HG03342 (cell line): ENCODE data around the gene PRELID1.
"Not testable (repeated sequence)": the region's sequence is repeated elsewhere in the genome, so short reads cannot be mapped to it uniquely, and the experiment has no call there.

ENCODE experiments used
- ATAC-seq: cut with Tn5 transposase; IDR thresholded peaks from one replicate; pipeline ENCODE4 v1.9.1; 2021; ENCODE audit warnings: mild to moderate bottlenecking, moderate library complexity; ENCODE audit not compliant: unreplicated experiment

PRELID1 gene

GRCh38 chr5:177299697-177300096 is 3.9 kb upstream of the PRELID1 start:
- ATAC-seq = no peak

DNA sequence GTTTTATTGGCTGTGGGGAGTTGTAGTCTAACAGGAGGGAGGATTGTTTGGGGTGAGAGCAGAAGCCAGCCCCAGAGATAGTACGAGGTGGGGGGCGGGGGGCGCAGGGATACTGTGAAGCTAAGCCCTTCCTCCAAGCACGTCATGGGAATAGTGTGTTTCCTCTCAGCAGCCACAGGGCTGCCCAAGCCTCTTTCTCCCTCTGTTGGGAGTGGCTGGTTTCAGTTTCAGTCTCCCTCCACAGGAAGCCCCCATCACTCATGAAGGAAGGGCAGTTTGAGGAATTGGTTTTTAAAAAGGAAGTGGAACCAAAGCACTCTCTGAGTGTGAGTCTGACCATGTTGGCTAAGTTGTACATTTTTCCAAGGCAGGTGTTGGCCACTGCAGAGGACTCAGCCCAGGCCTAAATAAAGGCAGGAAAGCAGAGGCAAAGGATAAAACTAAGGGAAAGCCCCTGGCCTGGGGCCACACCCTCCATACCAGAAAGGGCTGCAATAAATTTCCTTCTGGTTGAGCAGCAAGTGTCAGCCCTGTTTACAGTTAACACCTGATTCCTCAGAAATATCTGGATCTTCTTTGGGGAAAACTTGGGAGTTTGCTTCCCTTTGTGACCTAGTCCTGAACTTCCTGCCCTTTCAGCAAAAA is 3.2 kb upstream of the PRELID1 start:
- ATAC-seq = peak; percentile 41

- no peak for ATAC-seq
Measured at GRCh38 chr5:177300951-177301350, 2.6 kb upstream of the PRELID1 start.

DNA sequence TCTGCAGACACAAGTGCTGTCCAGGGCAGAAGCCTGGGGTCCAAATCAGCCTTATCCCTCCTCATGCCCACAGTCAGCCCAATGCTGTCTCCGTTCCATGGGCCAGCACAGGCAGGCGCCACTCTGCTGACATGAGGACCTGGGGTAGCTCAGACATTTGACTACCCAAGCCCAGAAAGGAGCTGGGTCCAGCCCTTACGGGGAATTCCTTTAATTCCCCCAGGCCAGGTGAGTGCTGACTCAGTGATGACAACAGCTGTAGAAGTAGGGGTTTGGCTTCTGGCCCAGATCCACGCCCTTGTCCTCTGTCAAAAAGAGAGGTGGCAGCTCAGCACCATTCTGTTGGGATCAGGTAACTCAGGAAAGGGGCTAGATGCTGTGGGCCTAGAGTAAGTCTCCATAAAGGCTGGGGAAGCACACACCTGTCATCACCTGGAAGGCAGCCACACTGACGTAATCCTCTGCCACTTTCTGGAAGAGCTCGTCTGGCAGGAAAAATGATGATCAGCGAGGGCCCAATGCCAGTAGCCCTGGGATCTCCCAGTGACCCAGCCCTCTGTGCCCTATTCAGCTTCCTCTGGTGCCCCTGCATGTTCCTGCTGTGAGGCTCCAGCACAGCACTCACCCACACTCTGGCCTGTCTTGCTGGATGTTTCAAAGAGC is 2.0 kb upstream of the PRELID1 start:
- ATAC-seq = no peak

- ATAC-seq = no peak
Measured at GRCh38 chr5:177302354-177303110, 1.1 kb upstream of the PRELID1 start.

- ATAC-seq = no peak
Measured at GRCh38 chr5:177303925-177304391, 359 bp downstream of the PRELID1 start.

- no peak for ATAC-seq
Measured at GRCh38 chr5:177304392-177305119, 957 bp downstream of the PRELID1 start.

- not testable (repeated sequence) for ATAC-seq
Measured at GRCh38 chr5:177306103-177306640, 2.6 kb downstream of the PRELID1 start.

DNA sequence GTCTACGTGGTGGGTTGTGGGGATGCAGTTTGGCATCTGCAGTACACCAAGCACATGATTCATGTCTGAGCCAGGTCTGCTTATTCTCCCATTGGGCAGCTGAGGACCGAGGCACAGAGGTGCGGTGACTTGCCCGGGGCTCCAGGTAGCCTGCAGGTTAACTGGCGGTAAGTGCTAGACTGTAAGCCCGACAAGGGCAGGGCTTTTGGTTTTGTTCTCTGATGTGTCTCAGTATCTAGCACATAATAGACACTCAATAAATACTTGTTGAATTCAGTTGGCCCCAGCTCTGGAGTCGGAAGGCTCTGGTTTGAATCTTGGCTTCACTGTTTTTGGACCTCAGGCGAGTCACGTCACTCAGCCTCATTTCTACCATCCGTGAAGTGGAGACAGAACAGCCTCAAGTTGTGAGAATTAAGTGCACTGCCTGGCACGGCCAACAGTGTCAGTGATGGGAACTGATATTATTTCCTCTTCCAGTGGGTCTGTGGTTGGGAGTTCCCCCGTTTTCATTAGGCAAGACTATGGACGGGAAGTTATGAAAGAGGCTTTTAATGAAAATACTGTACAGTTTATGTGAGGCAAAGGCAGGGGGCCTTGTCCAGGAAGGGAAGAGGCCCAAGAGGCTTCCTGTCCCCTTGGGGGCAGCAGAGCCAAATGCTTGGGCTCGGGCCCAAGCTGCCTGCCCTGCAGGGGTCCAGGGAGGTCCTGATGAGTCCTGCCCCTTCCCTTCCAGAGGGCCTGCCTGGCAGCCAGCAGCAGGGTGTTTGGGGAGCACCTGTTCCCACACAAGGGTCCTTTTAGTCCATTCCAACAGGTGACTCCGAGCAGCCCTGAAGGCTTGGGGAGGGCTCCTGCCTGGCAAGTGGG is 3.3 kb downstream of the PRELID1 start:
- ATAC-seq = no peak

DNA sequence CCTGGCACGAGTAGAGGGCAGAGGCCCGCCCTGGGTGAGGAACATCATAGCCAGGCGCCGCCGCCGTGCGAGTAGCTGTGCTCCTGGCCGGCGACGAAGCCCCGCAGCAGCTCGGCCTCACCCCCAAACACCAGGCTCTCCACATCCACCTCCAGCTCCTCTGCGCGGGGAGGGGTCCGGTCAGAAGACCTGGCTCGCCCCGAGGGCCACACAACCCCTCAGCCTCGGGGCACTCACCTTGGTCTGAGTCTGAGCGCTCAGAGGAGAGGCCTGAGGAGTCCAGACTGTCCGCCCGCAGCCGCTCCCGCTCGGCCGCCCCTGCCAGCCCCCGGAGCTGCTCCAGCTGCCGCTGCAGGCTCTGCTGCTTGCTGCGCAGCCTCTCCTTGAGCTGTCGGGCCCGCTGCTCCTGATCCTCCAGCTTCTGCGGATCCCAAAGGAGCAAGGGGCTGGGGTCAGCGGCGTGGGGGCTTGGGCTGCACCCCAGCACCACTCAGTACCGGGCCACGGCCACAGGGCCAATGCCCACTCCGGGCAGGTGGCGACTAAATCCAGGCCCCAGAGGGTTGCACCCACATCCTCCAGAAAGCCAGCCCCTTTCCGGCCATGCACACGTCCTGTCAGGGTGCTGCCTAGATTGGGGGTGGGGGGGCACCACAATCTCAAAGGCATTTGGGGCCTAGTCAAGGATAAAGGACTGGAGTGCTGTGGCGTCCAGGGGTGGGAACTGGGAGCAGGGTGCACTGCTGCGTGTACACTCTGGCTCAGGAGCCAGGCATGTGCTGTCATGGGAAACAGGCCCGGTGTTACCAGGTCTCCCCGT is 4.2 kb downstream of the PRELID1 start:
- no peak for ATAC-seq

- ATAC-seq = no peak
Measured at GRCh38 chr5:177308740-177309139, 5.1 kb downstream of the PRELID1 start.

GRCh38 chr5:177309351-177310191 is 6.0 kb downstream of the PRELID1 start:
- ATAC-seq = no peak

GRCh38 chr5:177310332-177310731 is 6.7 kb downstream of the PRELID1 start:
- ATAC-seq = no peak

DNA sequence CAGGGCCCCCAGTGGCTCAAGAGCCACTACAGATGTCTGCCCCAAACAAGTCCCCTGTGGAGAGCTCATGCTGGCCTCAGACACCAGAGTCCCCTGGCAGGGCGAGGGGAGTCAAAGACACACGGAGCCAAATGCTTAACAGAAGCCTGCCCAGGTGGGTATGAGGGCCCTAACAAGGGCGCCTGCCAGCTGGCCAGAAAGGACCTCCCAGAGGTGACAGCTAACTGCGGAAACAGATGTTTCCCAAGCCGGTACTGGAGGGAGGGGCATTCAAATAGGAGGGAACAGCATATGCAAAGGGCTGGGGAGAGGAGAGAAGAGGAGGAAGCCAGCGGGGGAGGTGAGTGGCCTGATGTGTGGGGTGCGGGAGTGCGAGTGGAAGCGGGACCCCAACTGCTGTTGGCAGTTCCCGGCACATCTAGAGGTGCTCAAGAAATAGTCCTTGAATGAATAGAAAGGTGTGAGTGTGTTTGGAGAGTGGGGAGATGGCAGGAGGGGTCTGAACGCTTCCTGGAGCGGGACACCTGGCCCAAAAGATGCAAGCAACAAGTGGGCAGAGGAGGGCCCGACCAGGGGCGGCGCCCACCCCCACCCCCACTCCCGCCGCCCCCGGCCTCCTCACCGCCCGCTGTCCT is 7.3 kb downstream of the PRELID1 start:
- no peak for ATAC-seq

- peak; percentile 2 for ATAC-seq
Measured at GRCh38 chr5:177311392-177311722, 7.8 kb downstream of the PRELID1 start.

- ATAC-seq = peak; percentile 77
Measured at GRCh38 chr5:177311723-177312648, 8.4 kb downstream of the PRELID1 start, which contains the start of gene MXD3. TSS of gene MXD3 (minus strand) at chr5:177311898. CDS start at chr5:177311830, 68 bp downstream.
